Endothelial cell of umbilical vein (primary cell): ENCODE results near the gene DIAPH3. TPM values are rescaled to one million over a fixed set of nuclear protein-coding genes. Genes with fewer than 3 reads are reported as not detected.

ENCODE experiments used
- BruUV-seq: library from RNA; stranded (reverse); fragments of 400-500 nt; replicated peaks from 2 replicates; lab custom pipeline; 2021; lab: Mats Ljungman, UMichigan
- CTCF ChIA-PET: fragments of 300-600, 350-600 bp; sonication (Branson Sonifier 250); formaldehyde crosslinking; loops from one replicate; lab custom pipeline; 2021; ENCODE audit warnings: antibody characterized with exemption, inconsistent platforms; lab: Charles Lee
- POLR2A ChIA-PET: fragments of 300-600, 350-600 bp; sonication (Branson Sonifier 250); formaldehyde crosslinking; loops from one replicate; lab custom pipeline; 2021; ENCODE audit warnings: antibody characterized with exemption, inconsistent platforms; lab: Charles Lee
- DNase-seq: peaks from one replicate; pipeline ENCODE4 v3.0.0-alpha.2; 2011; ENCODE audit warnings: low read depth, low spot score
- FAIRE-seq: peaks from 2 replicates; lab custom pipeline; 2011; peaks lifted over from hg19 to GRCh38; lab: Jason Lieb, UNC
- H2AFZ ChIP-seq: 2 replicates; pipeline ENCODE4 v1.6.0; 2012; ENCODE audit warnings: low read depth, low read length, control low read depth, inconsistent platforms
- H3K27ac ChIP-seq: 2 replicates; pipeline ENCODE4 v1.5.1; 2011; ENCODE audit warnings: low read depth, mild to moderate bottlenecking, control low read depth, low read length, moderate library complexity; ENCODE audit not compliant: insufficient read depth
- H3K27me3 ChIP-seq, 2 experiments: 2 replicates each; pipeline versions ENCODE4 v1.6.0 to v1.6.1; 2011; ENCODE audit warnings: low read length in 2 of 2, mixed read lengths in 1 of 2; ENCODE audit not compliant: control insufficient read depth in 2 of 2, insufficient read depth in 2 of 2
- H3K36me3 ChIP-seq, 2 experiments: 2 replicates in 1 of 2; 3 replicates in 1 of 2; pipeline ENCODE4 v1.5.1; 2011; ENCODE audit warnings: low read length in 2 of 2, mild to moderate bottlenecking in 1 of 2, moderate library complexity in 1 of 2; ENCODE audit not compliant: control insufficient read depth in 2 of 2, insufficient read depth in 2 of 2; ENCODE audit errors: extremely low read depth in 1 of 2
- H3K4me1 ChIP-seq: 3 replicates; pipeline ENCODE4 v1.5.1; 2011; ENCODE audit warnings: mild to moderate bottlenecking, low read length; ENCODE audit not compliant: control insufficient read depth, insufficient read depth; ENCODE audit errors: extremely low read depth
- H3K4me2 ChIP-seq: 2 replicates; pipeline ENCODE4 v1.6.1; 2011; ENCODE audit warnings: low read length, control low read depth, mixed read lengths; ENCODE audit not compliant: insufficient read depth
- H3K4me3 ChIP-seq, 3 experiments: fragments of 200-600 bp in 1 of 3; sonication (generic), shearing (Covaris generic) in 1 of 3; replicated peaks in 1 of 3; 2 replicates each; pipeline ENCODE4 v1.5.1; 2011 to 2016; ENCODE audit warnings: control low read depth in 3 of 3, low read length in 3 of 3, mild to moderate bottlenecking in 2 of 3, inconsistent platforms in 1 of 3, low read depth in 1 of 3, moderate library complexity in 1 of 3; ENCODE audit not compliant: insufficient read depth in 1 of 3
- H3K79me2 ChIP-seq: 2 replicates; pipeline ENCODE4 v1.6.0; 2012; ENCODE audit warnings: low read length, inconsistent platforms; ENCODE audit not compliant: control insufficient read depth, insufficient read depth
- H3K9ac ChIP-seq: replicated peaks from 2 replicates; pipeline ENCODE3; 2011; ENCODE audit warnings: low read length, control low read depth; ENCODE audit not compliant: insufficient read depth; ENCODE audit errors: extremely low read depth
- H3K9me1 ChIP-seq: replicated peaks from 3 replicates; pipeline ENCODE4 v1.6.0; 2011; ENCODE audit warnings: mild to moderate bottlenecking, low read length; ENCODE audit not compliant: control insufficient read depth, insufficient read depth; ENCODE audit errors: extremely low read depth
- H3K9me3 ChIP-seq: replicated peaks from 2 replicates; pipeline ENCODE4 v1.5.1; 2012; ENCODE audit warnings: low read length, inconsistent platforms; ENCODE audit not compliant: control insufficient read depth, insufficient read depth
- H4K20me1 ChIP-seq: replicated peaks from 2 replicates; pipeline ENCODE3; 2011; ENCODE audit warnings: mild to moderate bottlenecking, low read length; ENCODE audit not compliant: control insufficient read depth, insufficient read depth; ENCODE audit errors: extremely low read depth
- CTCF ChIP-seq, 2 donors: IDR thresholded peaks; 1 replicate in 1 of 2; 2 replicates in 1 of 2; pipeline ENCODE4 v1.5.1; 2011; ENCODE audit warnings: low read length in 2 of 2, mild to moderate bottlenecking in 2 of 2, moderate library complexity in 2 of 2, control low read depth in 1 of 2, inconsistent platforms in 1 of 2, low read depth in 1 of 2; ENCODE audit not compliant: insufficient read depth in 1 of 2; ENCODE audit errors: extremely low read depth in 1 of 2
- EZH2 ChIP-seq: IDR thresholded peaks from 2 replicates; pipeline ENCODE4 v1.6.1; 2012; ENCODE audit warnings: borderline replicate concordance, low read depth, mild to moderate bottlenecking, moderate library complexity, low read length, inconsistent platforms; ENCODE audit not compliant: severe bottlenecking
- FOS ChIP-seq: IDR thresholded peaks from 2 replicates; pipeline ENCODE4 v1.6.1; 2011; ENCODE audit warnings: mild to moderate bottlenecking, low read length, moderate library complexity, borderline replicate concordance; ENCODE audit not compliant: insufficient read depth
- GATA2 ChIP-seq: IDR thresholded peaks from 2 replicates; pipeline ENCODE4 v1.7.0; 2011; ENCODE audit warnings: low read depth, mild to moderate bottlenecking, moderate library complexity, mixed read lengths, low read length; ENCODE audit not compliant: insufficient read length, insufficient read depth
- JUN ChIP-seq: IDR thresholded peaks from 2 replicates; pipeline ENCODE4 v1.6.1; 2011; ENCODE audit warnings: borderline replicate concordance, low read depth; ENCODE audit not compliant: insufficient read length, insufficient read depth
- MAX ChIP-seq: IDR thresholded peaks from 2 replicates; pipeline ENCODE4 v1.6.1; 2011; ENCODE audit not compliant: insufficient read depth, insufficient read length
- MYC ChIP-seq: IDR thresholded peaks from one replicate; pipeline ENCODE4 v1.6.1; 2011; ENCODE audit warnings: mild to moderate bottlenecking, low read depth, low read length
- POLR2A ChIP-seq: IDR thresholded peaks from 2 replicates; pipeline ENCODE4 v1.6.1; 2012; ENCODE audit warnings: low read depth, mild to moderate bottlenecking, control low read depth, low read length
- POLR2AphosphoS5 ChIP-seq: IDR thresholded peaks from 2 replicates; pipeline ENCODE4 v1.6.1; 2012; ENCODE audit warnings: low read depth, mild to moderate bottlenecking, control low read depth, low read length, moderate library complexity; ENCODE audit not compliant: insufficient read depth
- dilution Hi-C: fragments of 300-500 bp; cut with MboI; formaldehyde crosslinking; loops from one replicate; pipeline ENCODE4 v1.15.0; 2019; ENCODE audit warnings: low sequenced_read_pairs; ENCODE audit not compliant: extremely low pct_ligation_motif_present
- intact Hi-C: fragments of 100-400 bp; cut with micrococcal nuclease; formaldehyde crosslinking; loops from one replicate; pipeline ENCODE4 v1.10.0; 2022
- polyA plus RNA-seq, 4 experiments: library from polyadenylated mRNA; depleted of rRNA in 3 of 4; stranded (reverse) in 3 of 4; unstranded in 1 of 4; fragments of >200 nt; gene quantifications; 2 replicates each; pipeline versions ENCODE4 v1.2.1 to v1.2.3, GENCODE V29; 2011 to 2012; ENCODE audit warnings: missing spikeins in 1 of 4
- total RNA-seq: library from RNA; stranded (reverse); gene quantifications from 2 replicates; pipeline ENCODE4 v1.2.3, GENCODE V29; 2021

The DIAPH3 gene
- total and polyA plus RNA-seq, 2 donors (not counting 3 experiments of a cell fraction or from before 2014, with no cell fraction given): 9.9 to 44.0 TPM

GRCh38 chr13:59970847-59971246, 192.9 kb downstream of the DIAPH3 start:
- Histone ChIP-seq H3K4me3 (no peak overlapping the region), H3K27me3 (no peaks in the 10 kb centered on the region), H3K9me3 (no peaks in the 10 kb centered on the region), H4K20me1 (no peaks in the 10 kb centered on the region), H3K9ac (no peak overlapping the region), H3K36me3 (peaks cover 0 to 6% of the 10 kb centered on the region in 2 experiments), H3K79me2 (no peaks in the 10 kb centered on the region), H3K27ac (no peak overlapping the region), H3K4me1 (no peaks in the 10 kb centered on the region), H3K4me2 (no peak overlapping the region), H2AFZ (no peak overlapping the region), H3K9me1 (no peaks in the 10 kb centered on the region)
- BruUV-seq: no TSS peak
- TF ChIP-seq MAX (no peak), MYC (no peak), EZH2 (no peak)
- no peak for FAIRE-seq
- ChIA-PET CTCF (interaction anchor here (1.7 kb wide), 1 partner anchor 10 kb away, joined by 4 read pairs; no protein-coding TSS in a partner anchor), POLR2A (no interaction called here)
- DNase-seq: no peak
- intact Hi-C loops (no loop called here), dilution Hi-C loops (no loop called here)

- Histone ChIP-seq H3K9me3 (no peaks in the 10 kb centered on the region), H3K4me2 (no peak overlapping the region), H3K79me2 (no peaks in the 10 kb centered on the region), H3K27ac (no peak overlapping the region), H3K9ac (no peak overlapping the region), H3K4me1 (no peaks in the 10 kb centered on the region), H3K9me1 (no peaks in the 10 kb centered on the region), H3K4me3 (no peak overlapping the region), H4K20me1 (no peaks in the 10 kb centered on the region), H2AFZ (no peak overlapping the region), H3K27me3 (no peaks in the 10 kb centered on the region), H3K36me3 (peaks cover 0 to 3% of the 10 kb centered on the region in 2 experiments)
- no peak for DNase-seq
- no TSS peak for BruUV-seq
- dilution Hi-C loops: no loop called here
- intact Hi-C loops: no loop called here
- no peak for TF ChIP-seq GATA2
- no peak for TF ChIP-seq JUN
- TF ChIP-seq MAX: no peak
- no peak for TF ChIP-seq MYC
- no peak for TF ChIP-seq CTCF (IDR thresholded peaks at IDR 0.05; ENCODE audit: extremely low read depth in 1 of 2, insufficient read depth in 1 of 2, low read depth in 1 of 2, low read length in 2 of 2)
- no peak for TF ChIP-seq EZH2
- no peak for TF ChIP-seq POLR2A
- TF ChIP-seq POLR2AphosphoS5: no peak
- no peak for TF ChIP-seq FOS
- no peak for FAIRE-seq
- POLR2A ChIA-PET: no interaction called here
- CTCF ChIA-PET: interaction anchor here (0.9 kb wide), 1 partner anchor 14 kb away, joined by 3 read pairs; no protein-coding TSS in a partner anchor
Measured at GRCh38 chr13:59963827-59964226, 199.9 kb downstream of the DIAPH3 start.
